Osteocyte (in vitro differentiated cells): ENCODE data around the gene PPHLN1. TPM values are rescaled to one million over a fixed set of nuclear protein-coding genes. Genes with fewer than 3 reads are reported as not detected.

Experiments used
- DNase-seq: peaks from one replicate; pipeline ENCODE4 v3.0.0; 2021; ENCODE audit warnings: mixed read lengths; ENCODE audit not compliant: unreplicated experiment; ENCODE audit errors: extremely low spot score
- H3K27ac Mint-ChIP-seq: one replicate; pipeline ENCODE4 v1.8.0; 2021; ENCODE audit warnings: mild to moderate bottlenecking, mixed read lengths; ENCODE audit not compliant: unreplicated experiment
- H3K27me3 Mint-ChIP-seq: one replicate; pipeline ENCODE4 v1.8.0; 2021; ENCODE audit warnings: mixed read lengths; ENCODE audit not compliant: unreplicated experiment
- H3K36me3 Mint-ChIP-seq: one replicate; pipeline ENCODE4 v1.8.0; 2021; ENCODE audit warnings: mixed read lengths; ENCODE audit not compliant: unreplicated experiment
- H3K4me1 Mint-ChIP-seq: one replicate; pipeline ENCODE4 v1.8.0; 2021; ENCODE audit warnings: mixed read lengths; ENCODE audit not compliant: unreplicated experiment
- H3K4me3 Mint-ChIP-seq: one replicate; pipeline ENCODE4 v1.8.0; 2021; ENCODE audit warnings: mild to moderate bottlenecking, moderate library complexity, mixed read lengths; ENCODE audit not compliant: unreplicated experiment
- H3K9me3 Mint-ChIP-seq: one replicate; pipeline ENCODE4 v1.8.0; 2021; ENCODE audit warnings: mixed read lengths; ENCODE audit not compliant: unreplicated experiment
- CTCF ChIP-seq: fragments of 200-600 bp; sonication (generic); IDR thresholded peaks from 2 replicates; pipeline ENCODE4 v1.5.0; 2021; ENCODE audit warnings: antibody characterized with exemption, mild to moderate bottlenecking, moderate library complexity
- total RNA-seq: library from RNA; stranded (reverse); gene quantifications from 2 replicates; pipeline ENCODE4 v1.2.1, GENCODE V29; 2021

Gene PPHLN1
- total RNA-seq, 1 donor from 2014 or later, result 56.6 TPM

DNA sequence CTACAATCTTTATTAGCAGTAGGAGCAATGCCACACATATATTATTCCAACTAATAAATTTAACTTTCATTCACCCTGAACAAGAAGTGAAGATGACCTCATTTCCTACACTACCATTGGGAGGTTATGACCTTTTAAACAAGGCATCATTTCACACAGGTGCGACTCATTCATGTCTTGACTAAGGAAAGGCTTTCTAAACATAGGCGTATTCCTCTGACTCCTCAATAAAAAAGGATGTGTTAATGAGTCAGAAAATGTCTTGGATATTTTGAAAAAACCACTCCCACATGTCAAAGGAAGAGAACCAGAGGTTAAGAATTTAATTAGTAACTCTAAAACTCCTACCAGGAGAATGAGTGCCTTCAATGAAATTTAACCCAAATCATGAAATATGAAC lies 148.4 kb downstream of the PPHLN1 start:
- H3K27ac Mint-ChIP-seq, result no peak overlapping the region
- TF ChIP-seq CTCF, result no peak
- H3K4me3 Mint-ChIP-seq, result no peak overlapping the region
- H3K27me3 Mint-ChIP-seq, result peaks cover 6% of the 10 kb centered on the region
- peaks cover 21% of the 10 kb centered on the region for H3K4me1 Mint-ChIP-seq
- no peak for DNase-seq
- H3K36me3 Mint-ChIP-seq, result peaks cover 24% of the 10 kb centered on the region
- no peaks in the 10 kb centered on the region for H3K9me3 Mint-ChIP-seq

- no peak for TF ChIP-seq CTCF
- DNase-seq, result no peak
- Mint-ChIP-seq H3K9me3 (no peaks in the 10 kb centered on the region), H3K4me3 (no peak overlapping the region), H3K27me3 (peaks cover 6% of the 10 kb centered on the region), H3K27ac (no peak overlapping the region), H3K36me3 (peaks cover 19% of the 10 kb centered on the region), H3K4me1 (peaks cover 21% of the 10 kb centered on the region)
Observed at GRCh38 chr12:42475106-42475505, 149.1 kb downstream of the PPHLN1 start.

DNA sequence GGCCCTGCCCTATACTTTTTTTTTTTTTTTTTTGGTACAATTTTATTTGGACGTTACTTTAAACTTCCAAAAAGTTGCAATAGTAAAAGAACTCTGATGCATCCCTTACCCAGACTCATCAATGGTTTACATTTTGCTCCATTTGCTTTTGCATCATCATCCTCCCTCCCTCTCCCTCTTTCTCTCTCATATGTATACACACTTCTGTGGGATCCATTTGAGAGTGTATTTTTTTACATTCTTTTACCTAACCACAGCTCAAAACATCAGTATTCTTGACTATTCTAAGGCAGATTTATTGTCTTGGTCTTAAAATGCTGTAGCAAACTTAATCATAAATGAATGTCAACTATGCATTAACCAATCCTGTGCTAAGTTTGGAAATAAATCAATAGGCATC lies 152.0 kb downstream of the PPHLN1 start:
- no peaks in the 10 kb centered on the region for H3K36me3 Mint-ChIP-seq
- H3K27me3 Mint-ChIP-seq, result peaks cover 10% of the 10 kb centered on the region
- no peak overlapping the region for H3K4me3 Mint-ChIP-seq
- TF ChIP-seq CTCF, result no peak
- peaks cover 35% of the 10 kb centered on the region for H3K4me1 Mint-ChIP-seq
- no peak for DNase-seq
- no peak overlapping the region for H3K27ac Mint-ChIP-seq
- H3K9me3 Mint-ChIP-seq, result no peaks in the 10 kb centered on the region

- H3K9me3 Mint-ChIP-seq, result no peaks in the 10 kb centered on the region
- H3K4me1 Mint-ChIP-seq, result peaks cover 28% of the 10 kb centered on the region
- no peaks in the 10 kb centered on the region for H3K36me3 Mint-ChIP-seq
- H3K4me3 Mint-ChIP-seq, result no peak overlapping the region
- DNase-seq, result no peak
- TF ChIP-seq CTCF, result no peak
- H3K27ac Mint-ChIP-seq, result no peak overlapping the region
- H3K27me3 Mint-ChIP-seq, result peaks cover 18% of the 10 kb centered on the region
Observed at GRCh38 chr12:42481368-42481767, 155.4 kb downstream of the PPHLN1 start.

DNA sequence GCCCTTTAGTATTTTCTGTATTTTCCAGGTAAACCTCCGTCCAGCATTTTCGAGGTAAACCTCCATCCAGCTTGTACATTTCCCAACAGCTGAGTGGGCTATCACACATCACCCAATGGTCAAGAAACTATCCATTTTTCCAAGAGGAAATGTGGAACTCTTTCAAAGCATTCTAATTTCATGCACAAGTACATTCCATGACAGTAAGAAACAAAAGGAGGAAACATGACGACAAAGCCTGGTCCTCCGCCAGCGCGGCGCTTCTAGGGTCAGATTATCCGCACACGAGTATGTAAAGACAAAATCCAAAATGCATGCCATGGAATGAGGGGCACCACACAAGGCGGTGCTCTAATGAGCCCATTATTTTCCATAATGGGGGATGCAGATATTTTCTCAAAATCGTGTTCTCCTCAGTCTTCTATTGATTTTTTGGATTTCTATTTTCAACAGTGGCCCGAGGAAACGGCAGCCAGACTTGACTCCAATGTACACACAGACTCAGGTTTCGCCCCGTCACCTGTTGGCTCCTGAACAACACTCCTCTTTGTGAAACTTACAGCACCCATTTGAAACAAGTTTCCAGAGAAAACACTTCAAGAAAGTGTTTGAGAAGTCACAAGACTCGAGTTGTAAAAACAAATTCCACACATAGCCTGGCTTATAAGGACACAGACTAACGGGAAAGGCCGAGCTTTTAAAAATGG lies 156.2 kb downstream of the PPHLN1 start:
- no peak for DNase-seq
- Mint-ChIP-seq H3K4me3 (peak overlapping the region; percentile 85), H3K27ac (peak overlapping the region; percentile 75), H3K27me3 (peaks cover 24% of the 10 kb centered on the region), H3K9me3 (no peaks in the 10 kb centered on the region), H3K4me1 (peaks cover 28% of the 10 kb centered on the region), H3K36me3 (no peaks in the 10 kb centered on the region)
- no peak for TF ChIP-seq CTCF
